Tibial nerve (tissue), 3 donors: Measurements from ENCODE around the gene FBLN1.

Experiments used
- CTCF ChIP-seq, 5 experiments: fragments of 200-600 bp in 3 of 5; fragments of 450-650 bp in 2 of 5; sonication (generic) in 3 of 5; IDR thresholded peaks; one replicate each; pipeline ENCODE4 v1.5.1; 2016 to 2019; ENCODE audit warnings: antibody characterized with exemption in 5 of 5, mild to moderate bottlenecking in 3 of 5, moderate library complexity in 2 of 5
- POLR2A ChIP-seq, 2 donors: fragments of 450-650 bp; IDR thresholded peaks; one replicate each; pipeline ENCODE4 v1.6.1; 2017; ENCODE audit warnings: antibody characterized with exemption in 2 of 2, mild to moderate bottlenecking in 2 of 2, moderate library complexity in 2 of 2

- no peak for TF ChIP-seq CTCF (IDR thresholded peaks at IDR 0.05)
- TF ChIP-seq POLR2A (IDR thresholded peaks at IDR 0.05): no peak
Observed at GRCh38 chr22:45550416-45550815, 47.7 kb downstream of the FBLN1 start.
